Hepatocyte (in vitro differentiated cells): Measurements from ENCODE around the gene GNPTAB. TPM values are rescaled to one million over a fixed set of nuclear protein-coding genes. Genes with fewer than 3 reads are reported as not detected.

Experiments used
- DNase-seq: peaks from one replicate; pipeline ENCODE4 v3.0.0-alpha.2; 2016; ENCODE audit warnings: low spot score
- H2AFZ ChIP-seq: fragments of 200-600 bp; sonication (generic); 2 replicates; pipeline ENCODE4 v1.6.0; 2016; ENCODE audit warnings: antibody characterized with exemption, mild to moderate bottlenecking
- H3K27ac ChIP-seq: fragments of 200-600 bp; sonication (generic); 2 replicates; pipeline ENCODE4 v1.5.1; 2016; ENCODE audit warnings: mild to moderate bottlenecking
- H3K27me3 ChIP-seq: fragments of 200-600 bp; sonication (generic); 2 replicates; pipeline ENCODE4 v1.6.1; 2016
- H3K36me3 ChIP-seq: fragments of 200-600 bp; sonication (generic); replicated peaks from 2 replicates; pipeline ENCODE4 v1.5.1; 2016; ENCODE audit warnings: low read depth; ENCODE audit not compliant: insufficient read depth
- H3K4me1 ChIP-seq: fragments of 200-600 bp; sonication (generic); 2 replicates; pipeline ENCODE4 v1.5.1; 2016; ENCODE audit warnings: mild to moderate bottlenecking, moderate library complexity; ENCODE audit not compliant: insufficient read depth
- H3K4me2 ChIP-seq: fragments of 200-600 bp; sonication (generic); 2 replicates; pipeline ENCODE4 v1.6.0; 2016
- H3K4me3 ChIP-seq: fragments of 200-600 bp; sonication (generic); 2 replicates; pipeline ENCODE4 v1.5.1; 2016; ENCODE audit warnings: mild to moderate bottlenecking
- H3K79me2 ChIP-seq: fragments of 200-600 bp; sonication (generic); 2 replicates; pipeline ENCODE4 v1.6.0; 2017; ENCODE audit warnings: mild to moderate bottlenecking
- H3K9me2 ChIP-seq: fragments of 200-600 bp; sonication (generic); replicated peaks from 2 replicates; pipeline ENCODE4 v1.6.0; 2017; ENCODE audit warnings: mild to moderate bottlenecking; ENCODE audit not compliant: insufficient read depth
- H3K9me3 ChIP-seq: fragments of 200-600 bp; sonication (generic); 2 replicates; pipeline ENCODE4 v1.5.1; 2016; ENCODE audit warnings: low read depth, mild to moderate bottlenecking
- H4K20me1 ChIP-seq: fragments of 200-600 bp; sonication (generic); 2 replicates; pipeline ENCODE4 v1.6.0; 2016; ENCODE audit warnings: mild to moderate bottlenecking; ENCODE audit not compliant: insufficient read depth, poor library complexity, severe bottlenecking
- EZH2 ChIP-seq: fragments of 200-600 bp; sonication (generic); IDR thresholded peaks from 2 replicates; pipeline ENCODE4 v1.6.1; 2016; ENCODE audit warnings: antibody characterized with exemption, mild to moderate bottlenecking, borderline replicate concordance
- EZH2phosphoT487 ChIP-seq: fragments of 200-600 bp; sonication (generic); IDR thresholded peaks from one replicate; pipeline ENCODE4 v1.6.1; 2018; ENCODE audit warnings: antibody characterized with exemption, mild to moderate bottlenecking, low read depth, moderate library complexity; ENCODE audit not compliant: unreplicated experiment, severe bottlenecking
- WGBS: methylation state at CpG from one replicate; pipeline ENCODE4 v1.1.6; 2016; ENCODE audit warnings: low lambda C conversion rate; ENCODE audit errors: missing lambda C conversion rate; 5-methylcytosine and 5-hydroxymethylcytosine counted together
- polyA plus RNA-seq: library from polyadenylated mRNA; unstranded; fragments of >200 nt; fragmentation: Nextera tagmentation; extraction: Ambion mirVana; gene quantifications from 2 replicates; pipeline ENCODE4 v1.2.1, GENCODE V29; 2016
- total RNA-seq: library from RNA; depleted of rRNA; stranded (reverse); fragments of >200 nt; gene quantifications from 2 replicates; pipeline ENCODE4 v1.2.3, GENCODE V29; 2014
- TF ChIP-seq, protein P1 (sequence below): fragments of 200-600 bp; sonication (generic); IDR thresholded peaks from 2 replicates; pipeline ENCODE4 v1.5.1; 2016; ENCODE audit warnings: antibody characterized with exemption, mild to moderate bottlenecking; ENCODE audit not compliant: poor library complexity

Gene GNPTAB
- total and polyA plus RNA-seq, 2 experiments from 2014 or later = 13.8 to 21.6 TPM

DNA sequence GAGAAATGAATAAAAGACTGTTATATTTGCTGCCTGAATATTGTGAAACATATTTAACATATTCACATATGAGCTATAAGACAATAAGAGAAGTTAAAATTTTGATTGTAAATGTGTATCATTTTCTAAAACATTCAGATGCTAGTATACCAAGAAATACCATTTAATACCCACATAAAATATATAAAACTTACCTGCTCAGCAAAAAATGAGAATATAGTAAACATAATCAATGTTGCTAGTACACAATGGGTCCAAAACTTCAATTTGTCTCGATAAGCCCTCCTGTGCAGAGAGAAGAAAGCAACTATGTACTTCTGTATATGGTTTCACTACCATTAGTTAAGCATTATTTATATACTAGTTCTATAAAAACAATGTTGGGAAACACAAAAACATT lies 81.9 kb downstream of the GNPTAB start:
- Histone ChIP-seq H4K20me1 (no peaks in the 10 kb centered on the region), H3K36me3 (no peaks in the 10 kb centered on the region), H3K79me2 (no peaks in the 10 kb centered on the region), H3K27me3 (no peaks in the 10 kb centered on the region), H3K9me2 (no peaks in the 10 kb centered on the region), H3K4me2 (no peak overlapping the region), H3K4me1 (no peaks in the 10 kb centered on the region), H3K9me3 (no peaks in the 10 kb centered on the region), H2AFZ (no peak overlapping the region), H3K4me3 (no peak overlapping the region), H3K27ac (no peak overlapping the region)
- WGBS = 97% methylated on average over 1 of the region's 1 CpG
- DNase-seq = no peak
- TF ChIP-seq EZH2phosphoT487 (no peak), EZH2 (no peak)
- TF ChIP-seq, protein P1, sequence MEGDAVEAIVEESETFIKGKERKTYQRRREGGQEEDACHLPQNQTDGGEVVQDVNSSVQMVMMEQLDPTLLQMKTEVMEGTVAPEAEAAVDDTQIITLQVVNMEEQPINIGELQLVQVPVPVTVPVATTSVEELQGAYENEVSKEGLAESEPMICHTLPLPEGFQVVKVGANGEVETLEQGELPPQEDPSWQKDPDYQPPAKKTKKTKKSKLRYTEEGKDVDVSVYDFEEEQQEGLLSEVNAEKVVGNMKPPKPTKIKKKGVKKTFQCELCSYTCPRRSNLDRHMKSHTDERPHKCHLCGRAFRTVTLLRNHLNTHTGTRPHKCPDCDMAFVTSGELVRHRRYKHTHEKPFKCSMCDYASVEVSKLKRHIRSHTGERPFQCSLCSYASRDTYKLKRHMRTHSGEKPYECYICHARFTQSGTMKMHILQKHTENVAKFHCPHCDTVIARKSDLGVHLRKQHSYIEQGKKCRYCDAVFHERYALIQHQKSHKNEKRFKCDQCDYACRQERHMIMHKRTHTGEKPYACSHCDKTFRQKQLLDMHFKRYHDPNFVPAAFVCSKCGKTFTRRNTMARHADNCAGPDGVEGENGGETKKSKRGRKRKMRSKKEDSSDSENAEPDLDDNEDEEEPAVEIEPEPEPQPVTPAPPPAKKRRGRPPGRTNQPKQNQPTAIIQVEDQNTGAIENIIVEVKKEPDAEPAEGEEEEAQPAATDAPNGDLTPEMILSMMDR = no peak

DNA sequence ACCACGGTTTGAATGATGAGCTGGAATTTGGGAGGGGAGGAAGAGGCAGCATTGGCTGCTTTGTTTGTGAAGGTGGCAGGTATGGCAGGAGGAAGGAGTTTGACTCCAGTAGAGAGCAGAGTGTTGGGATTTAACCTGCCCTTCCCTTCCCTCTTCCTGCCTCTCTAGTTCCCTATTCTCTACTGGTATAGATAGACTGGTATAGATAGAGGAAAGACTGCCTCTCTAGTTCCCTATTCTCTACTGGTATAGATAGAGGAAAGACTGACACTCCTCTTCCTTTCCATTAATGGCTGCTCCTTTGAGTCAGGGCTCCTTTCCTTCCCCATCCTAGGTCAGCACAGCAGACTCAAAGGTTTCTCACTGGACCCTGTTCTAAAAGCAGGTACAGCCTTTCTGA lies 83.1 kb downstream of the GNPTAB start:
- Histone ChIP-seq H3K4me1 (no peaks in the 10 kb centered on the region), H3K36me3 (no peaks in the 10 kb centered on the region)
- DNase-seq = no peak

DNA sequence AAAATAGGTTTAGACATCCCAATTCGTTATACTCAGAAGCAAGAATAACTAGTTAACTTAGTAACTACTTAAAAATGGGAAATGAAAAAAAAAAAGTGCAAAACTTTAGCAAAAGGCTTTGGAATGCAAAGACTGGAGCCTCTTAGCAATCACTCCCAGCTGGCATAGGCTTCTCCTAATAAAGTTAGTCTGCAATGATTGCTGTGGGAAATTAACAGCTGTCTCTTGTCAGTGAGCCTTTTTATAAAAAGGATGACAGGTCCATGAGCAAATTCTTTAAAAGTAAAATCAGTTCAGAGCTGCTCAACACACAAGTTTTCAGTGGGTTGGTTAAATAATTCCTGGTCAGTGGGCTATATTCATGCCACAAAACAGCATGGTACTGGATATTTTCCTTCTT lies 84.1 kb downstream of the GNPTAB start:
- TF ChIP-seq, protein P1 = no peak
- TF ChIP-seq EZH2 = no peak
- no peak for TF ChIP-seq EZH2phosphoT487
- 86% methylated on average over 1 of the region's 1 CpG for WGBS
- H3K27me3 ChIP-seq = no peaks in the 10 kb centered on the region
- H2AFZ ChIP-seq = no peak overlapping the region
- H4K20me1 ChIP-seq = no peaks in the 10 kb centered on the region
- no peak overlapping the region for H3K27ac ChIP-seq
- no peaks in the 10 kb centered on the region for H3K9me3 ChIP-seq
- no peaks in the 10 kb centered on the region for H3K4me1 ChIP-seq
- H3K4me2 ChIP-seq = no peak overlapping the region
- H3K9me2 ChIP-seq = no peaks in the 10 kb centered on the region
- DNase-seq = no peak
- no peaks in the 10 kb centered on the region for H3K79me2 ChIP-seq
- no peak overlapping the region for H3K4me3 ChIP-seq
- no peaks in the 10 kb centered on the region for H3K36me3 ChIP-seq

More for the DNA sequence above, 83.1 kb downstream of the GNPTAB start:
- Histone ChIP-seq H3K9me3 (no peaks in the 10 kb centered on the region), H3K4me2 (no peak overlapping the region), H4K20me1 (no peaks in the 10 kb centered on the region), H3K27me3 (no peaks in the 10 kb centered on the region), H2AFZ (no peak overlapping the region), H3K27ac (no peak overlapping the region), H3K9me2 (no peaks in the 10 kb centered on the region), H3K4me3 (no peak overlapping the region), H3K79me2 (no peaks in the 10 kb centered on the region)
- TF ChIP-seq, protein P1 = no peak
- WGBS = 85% methylated on average over 1 of the region's 1 CpG

DNA sequence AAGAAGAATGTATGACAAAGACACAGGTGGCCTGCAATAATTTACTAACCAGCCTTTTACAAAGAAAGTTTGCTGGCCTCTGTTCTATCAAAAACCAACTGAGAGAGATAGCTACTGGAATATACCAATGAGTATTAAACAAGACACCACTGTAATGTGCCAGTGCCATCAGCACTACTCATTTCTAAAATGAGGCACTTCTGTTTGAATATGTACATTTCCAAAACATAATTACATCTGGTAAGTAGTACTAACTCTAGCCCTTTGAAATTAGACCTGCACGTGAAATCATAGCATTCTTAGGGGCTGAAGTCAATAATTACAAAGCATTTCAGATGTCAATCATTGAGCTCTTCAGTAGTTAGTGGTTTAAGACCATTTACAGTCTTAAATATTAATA lies 84.6 kb downstream of the GNPTAB start:
- TF ChIP-seq, protein P1 = no peak
- TF ChIP-seq EZH2phosphoT487 = no peak
- no peak for TF ChIP-seq EZH2
- Histone ChIP-seq H3K27me3 (no peaks in the 10 kb centered on the region), H3K4me3 (no peak overlapping the region), H3K9me2 (no peaks in the 10 kb centered on the region), H3K4me1 (no peaks in the 10 kb centered on the region), H3K4me2 (no peak overlapping the region), H4K20me1 (no peaks in the 10 kb centered on the region), H3K9me3 (no peaks in the 10 kb centered on the region), H2AFZ (no peak overlapping the region), H3K36me3 (no peaks in the 10 kb centered on the region), H3K27ac (no peak overlapping the region), H3K79me2 (no peaks in the 10 kb centered on the region)
- DNase-seq = no peak
- WGBS = 78% methylated on average over 1 of the region's 1 CpG
